ENCODE data around the gene ITPK1.

Gene ITPK1

DNA sequence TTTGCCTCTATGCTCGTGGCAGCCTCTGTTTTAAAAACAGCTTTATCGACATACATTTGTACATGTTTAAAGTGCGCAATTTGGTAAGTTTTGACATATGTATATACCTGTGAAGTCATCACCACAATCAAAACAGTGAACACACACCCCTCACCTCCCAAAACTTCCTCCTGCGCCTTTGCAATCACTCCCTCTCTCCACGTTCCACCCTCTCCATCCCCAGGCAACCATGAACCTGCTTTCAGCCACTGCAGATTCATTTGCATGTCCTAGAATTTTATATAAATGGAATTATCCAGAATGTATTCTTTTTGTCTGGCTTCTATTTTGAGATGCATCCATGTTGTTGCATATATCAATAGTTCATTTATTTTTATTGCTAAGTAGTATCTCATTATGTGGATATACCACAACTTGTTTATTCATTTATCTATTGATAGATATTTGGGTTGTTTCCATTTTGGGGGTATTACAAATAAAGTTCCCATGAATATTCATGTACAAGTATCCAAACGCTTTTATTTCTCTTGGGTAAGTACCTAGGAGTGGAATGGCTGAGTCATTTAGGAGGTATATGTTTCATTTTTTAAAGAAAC is 208.3 kb downstream of the ITPK1 start:
- no peak for DNase-seq

DNA sequence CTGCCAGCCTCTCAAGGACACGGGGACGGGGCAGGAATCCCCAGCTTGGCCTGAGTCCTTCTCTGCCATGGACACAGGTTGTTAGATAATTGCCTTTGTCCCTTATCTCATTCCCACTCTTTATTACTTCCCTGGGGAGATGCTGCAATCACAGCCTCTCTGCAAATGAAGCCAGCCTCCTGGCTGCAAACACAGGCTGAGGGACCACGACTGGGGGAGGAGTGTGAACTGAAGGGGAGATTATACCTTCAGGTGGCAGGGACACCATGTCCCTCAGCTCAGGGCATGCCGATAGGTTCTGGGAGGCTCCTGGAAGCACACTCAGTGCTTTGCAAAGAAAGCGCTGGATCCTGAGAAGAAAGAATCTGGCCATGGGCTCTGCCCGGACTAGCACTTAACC is 208.9 kb downstream of the ITPK1 start:
- no peak for DNase-seq

DNA sequence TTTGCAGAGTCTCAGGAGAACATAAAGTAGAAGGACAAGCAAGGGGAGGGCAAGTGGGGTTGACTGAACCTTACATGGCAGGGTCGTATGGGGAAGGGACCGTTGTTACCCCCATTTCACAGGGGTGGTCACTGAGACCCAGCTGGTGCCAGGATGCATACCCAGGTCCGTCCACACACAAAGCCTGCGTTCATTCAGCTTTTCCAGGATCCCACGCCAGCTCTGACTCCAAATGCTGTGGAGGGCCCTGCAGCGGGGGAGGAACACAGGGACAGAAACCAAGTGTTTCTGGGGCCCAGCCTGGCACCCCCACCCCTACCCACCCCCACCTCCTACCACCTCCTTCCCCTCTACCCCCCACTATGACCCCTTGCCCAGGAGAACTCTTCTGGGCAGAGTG is 209.3 kb downstream of the ITPK1 start:
- no peak for DNase-seq

DNA sequence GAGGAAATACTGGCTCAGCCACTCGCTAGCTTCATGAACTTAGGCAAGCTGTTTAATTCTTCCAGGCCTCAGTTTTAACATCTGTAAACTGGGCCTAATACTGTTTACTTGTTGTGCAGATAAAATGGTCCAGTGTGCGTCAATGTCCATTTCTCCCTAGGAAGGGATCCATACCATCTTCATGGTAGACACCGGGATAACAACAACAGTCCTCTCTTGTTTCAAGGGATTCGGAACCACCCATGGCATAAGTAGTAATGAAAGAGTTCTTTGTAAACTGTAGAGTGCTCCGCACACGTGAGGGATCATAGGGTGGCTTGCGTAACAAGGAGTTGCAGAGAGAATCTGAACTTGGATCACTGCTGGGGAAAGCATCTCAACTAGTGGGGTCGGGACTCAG is 210.1 kb downstream of the ITPK1 start:
- no peak for DNase-seq

GRCh38 chr14:92903359-92903758 is 212.4 kb downstream of the ITPK1 start:
- no peak for DNase-seq

DNA sequence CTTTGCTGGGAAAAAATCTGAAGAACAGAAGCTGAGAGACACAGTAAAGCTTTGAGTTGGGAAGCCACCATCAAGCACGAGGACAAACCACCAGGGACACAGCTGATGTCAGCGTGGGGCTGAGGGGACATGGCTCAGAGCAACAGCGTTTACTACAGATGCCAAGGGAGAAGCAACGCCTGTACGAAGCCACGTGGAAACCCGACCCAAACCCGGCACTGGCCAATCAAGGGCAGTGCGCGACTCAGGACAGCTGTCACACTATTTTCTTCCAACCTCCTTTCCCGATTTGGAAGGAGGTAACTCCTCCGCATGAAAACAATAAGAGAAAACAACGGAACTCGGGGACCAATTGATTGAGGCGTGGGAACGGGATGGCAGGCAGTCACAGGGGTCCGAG is 213.0 kb downstream of the ITPK1 start:
- no peak for DNase-seq

GRCh38 chr14:92902191-92902590 is 213.5 kb downstream of the ITPK1 start:
- DNase-seq = no peak

GRCh38 chr14:92900660-92901059 is 215.1 kb downstream of the ITPK1 start:
- no peak for DNase-seq

DNA sequence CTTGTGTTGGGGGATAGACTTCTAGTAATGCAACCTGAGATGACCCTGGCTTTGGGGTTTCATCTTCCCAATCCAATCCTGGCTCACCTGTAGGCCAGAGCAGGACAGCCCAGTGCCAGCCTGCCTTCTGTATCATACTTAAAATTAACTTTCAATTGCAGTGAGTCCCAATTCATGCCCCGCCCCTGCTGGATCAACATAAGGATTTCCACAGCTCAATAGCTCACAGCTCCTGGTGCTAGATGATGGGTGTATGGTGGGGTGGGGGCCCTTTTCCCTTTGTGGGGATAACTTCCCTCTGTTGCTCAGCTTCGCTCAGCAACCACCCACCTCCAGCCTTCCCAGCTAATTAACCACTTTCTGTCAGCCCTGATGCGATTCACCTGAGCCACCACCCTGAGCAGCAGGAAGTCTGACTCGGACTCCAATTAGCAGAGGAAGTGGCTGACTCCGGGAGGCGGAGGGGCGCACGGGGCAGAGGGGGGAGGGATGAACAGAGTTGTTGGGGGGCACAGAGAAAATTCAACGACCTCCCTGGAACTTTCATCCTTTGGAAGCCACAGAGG is 217.1 kb downstream of the ITPK1 start:
- DNase-seq = no peak

DNA sequence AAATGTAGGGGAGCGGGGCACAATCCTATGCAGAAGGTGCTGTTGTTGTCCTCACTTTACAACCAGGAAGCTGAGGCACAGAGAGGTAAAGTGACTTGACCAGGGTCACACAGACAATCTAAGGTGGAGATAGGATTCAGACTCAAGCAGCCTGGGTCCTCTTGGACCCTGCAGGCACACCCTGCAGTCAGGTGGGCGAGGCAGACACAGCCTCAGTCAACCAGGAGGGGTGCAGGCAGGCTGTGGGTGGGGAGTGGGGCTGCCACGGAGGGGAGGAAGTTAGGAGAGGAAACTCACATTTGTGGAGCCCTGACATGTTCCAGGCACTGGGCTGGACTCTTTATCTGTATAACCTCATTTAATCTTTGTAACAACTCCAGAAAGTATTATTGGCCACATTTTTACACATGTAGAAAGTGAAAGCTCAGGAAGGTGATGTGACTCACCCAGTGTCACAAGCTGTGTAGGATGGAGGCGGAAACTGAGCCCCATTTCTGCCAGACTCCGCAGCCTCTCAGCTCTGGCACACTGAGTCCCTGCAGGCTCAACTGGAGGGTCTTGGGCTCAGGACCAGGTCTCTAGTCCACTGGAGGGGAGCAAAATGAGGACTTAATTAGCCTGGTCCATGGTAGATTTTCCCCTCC is 217.7 kb downstream of the ITPK1 start:
- DNase-seq = no peak

DNA sequence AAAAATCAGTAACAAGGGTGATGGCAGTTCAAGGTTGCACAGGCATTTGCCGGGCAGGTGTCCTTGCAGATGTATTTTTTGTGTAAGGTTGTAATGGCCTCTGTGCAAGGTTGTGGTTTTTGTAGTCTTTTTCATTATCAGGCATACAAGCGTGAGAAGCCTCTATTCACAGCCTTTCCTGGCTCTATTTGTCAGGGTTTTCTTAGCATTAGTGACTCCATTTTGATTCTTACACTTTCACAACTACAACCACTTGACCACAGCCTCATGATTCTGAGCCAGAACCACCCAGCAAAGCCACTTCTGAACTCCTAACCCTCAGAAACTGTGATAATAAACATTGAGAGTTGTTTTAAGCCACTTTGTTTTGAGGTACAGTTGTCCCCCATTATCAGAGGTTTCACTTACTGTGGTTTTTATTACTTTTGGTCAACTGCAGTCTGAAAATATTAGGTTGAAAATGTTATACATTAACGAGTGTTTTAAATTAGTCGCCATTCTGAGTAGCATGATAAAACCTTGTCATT is 220.3 kb downstream of the ITPK1 start:
- no peak for DNase-seq

DNA sequence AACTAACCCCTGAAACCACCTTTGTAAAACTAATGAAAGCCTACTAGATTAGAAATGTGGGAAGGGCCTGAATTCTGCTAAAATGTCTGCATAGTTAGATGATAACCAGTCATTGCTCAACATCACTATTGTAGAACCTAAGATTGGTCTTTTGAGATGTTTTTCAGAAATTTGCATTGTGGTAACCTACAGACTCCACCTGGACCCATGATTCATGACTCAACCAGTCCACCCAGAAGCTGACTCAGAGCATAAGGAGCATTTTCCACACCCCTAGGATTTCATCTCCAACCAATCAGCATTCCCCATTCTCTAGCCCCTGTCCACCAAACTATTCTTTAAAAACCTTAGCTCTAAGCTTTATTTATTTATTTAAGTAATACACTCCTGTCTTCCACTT is 223.1 kb downstream of the ITPK1 start:
- DNase-seq = no peak

GRCh38 chr14:92890830-92891588 is 224.7 kb downstream of the ITPK1 start:
- no peak for DNase-seq

- no peak for DNase-seq
Observed at GRCh38 chr14:92888896-92889295, 226.8 kb downstream of the ITPK1 start.

GRCh38 chr14:92887157-92887556 is 228.6 kb downstream of the ITPK1 start:
- no peak for DNase-seq

Data from effector CD8-positive, alpha-beta T cell (primary cell).